Spleen (tissue), 7 donors: ENCODE data around the gene THAP4.

Experiments used
- POLR2A ChIP-seq, 3 donors: fragments of 450-650 bp; IDR thresholded peaks; one replicate each; pipeline ENCODE4 v1.5.1; 2017; ENCODE audit warnings: antibody characterized with exemption in 3 of 3, mild to moderate bottlenecking in 1 of 3
- POLR2AphosphoS5 ChIP-seq, 3 donors: sonication (generic); formaldehyde crosslinking; IDR thresholded peaks; one replicate each; pipeline ENCODE4 v1.5.1; 2017; ENCODE audit warnings: antibody characterized with exemption in 3 of 3
- TF ChIP-seq, protein P1 (sequence below), 11 experiments: fragments of 200-600 bp in 7 of 11; fragments of 450-650 bp in 4 of 11; sonication (generic) in 4 of 11; IDR thresholded peaks in 8 of 11; conservative IDR thresholded peaks in 3 of 11; 1 replicate in 7 of 11; 2 replicates in 4 of 11; pipeline versions ENCODE4 v1.4.0 to v1.8.0; 2016 to 2021; ENCODE audit warnings: antibody characterized with exemption in 11 of 11, inconsistent platforms in 4 of 11, mild to moderate bottlenecking in 1 of 11
- donor health status: DM: no; HTN: no; CAD: no; lungs with moderate emphysema.
- donor health status: DM: no; HTN: no; CAD: no.
- donor health status: DM: no; HTN: no; CAD: no.

DNA sequence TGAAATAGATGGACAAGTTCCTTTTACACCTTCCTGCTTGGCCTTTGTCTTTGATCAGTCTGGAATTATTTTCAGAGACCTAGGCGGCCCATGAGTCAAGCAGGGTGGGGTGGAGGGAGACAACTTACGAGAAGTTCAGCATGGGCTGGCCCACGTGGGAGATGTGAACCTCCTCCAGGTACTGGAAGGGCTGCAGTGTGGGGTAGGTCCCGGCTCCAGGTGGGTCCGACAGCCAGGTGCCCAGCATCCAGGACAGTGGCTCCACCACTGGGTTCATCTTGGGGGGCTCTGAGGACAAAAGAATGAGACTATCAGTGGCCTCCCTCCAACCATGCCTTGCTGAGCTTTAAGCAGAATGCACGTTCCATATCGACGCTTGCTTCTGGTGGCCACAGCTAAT is 30.8 kb downstream of the THAP4 start:
- TF ChIP-seq, protein P1, sequence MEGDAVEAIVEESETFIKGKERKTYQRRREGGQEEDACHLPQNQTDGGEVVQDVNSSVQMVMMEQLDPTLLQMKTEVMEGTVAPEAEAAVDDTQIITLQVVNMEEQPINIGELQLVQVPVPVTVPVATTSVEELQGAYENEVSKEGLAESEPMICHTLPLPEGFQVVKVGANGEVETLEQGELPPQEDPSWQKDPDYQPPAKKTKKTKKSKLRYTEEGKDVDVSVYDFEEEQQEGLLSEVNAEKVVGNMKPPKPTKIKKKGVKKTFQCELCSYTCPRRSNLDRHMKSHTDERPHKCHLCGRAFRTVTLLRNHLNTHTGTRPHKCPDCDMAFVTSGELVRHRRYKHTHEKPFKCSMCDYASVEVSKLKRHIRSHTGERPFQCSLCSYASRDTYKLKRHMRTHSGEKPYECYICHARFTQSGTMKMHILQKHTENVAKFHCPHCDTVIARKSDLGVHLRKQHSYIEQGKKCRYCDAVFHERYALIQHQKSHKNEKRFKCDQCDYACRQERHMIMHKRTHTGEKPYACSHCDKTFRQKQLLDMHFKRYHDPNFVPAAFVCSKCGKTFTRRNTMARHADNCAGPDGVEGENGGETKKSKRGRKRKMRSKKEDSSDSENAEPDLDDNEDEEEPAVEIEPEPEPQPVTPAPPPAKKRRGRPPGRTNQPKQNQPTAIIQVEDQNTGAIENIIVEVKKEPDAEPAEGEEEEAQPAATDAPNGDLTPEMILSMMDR (IDR thresholded peaks at IDR 0.05 in 8 of 11, conservative IDR thresholded peaks at IDR 0.05 in 3 of 11) = no peak
- no peak for TF ChIP-seq POLR2AphosphoS5 (IDR thresholded peaks at IDR 0.05)
- no peak for TF ChIP-seq POLR2A (IDR thresholded peaks at IDR 0.05)
